ENCODE measurements around the gene PARD3.
A peak's percentile ranks its signal among the peaks of the same experiment; 100 is the strongest.

DNA sequence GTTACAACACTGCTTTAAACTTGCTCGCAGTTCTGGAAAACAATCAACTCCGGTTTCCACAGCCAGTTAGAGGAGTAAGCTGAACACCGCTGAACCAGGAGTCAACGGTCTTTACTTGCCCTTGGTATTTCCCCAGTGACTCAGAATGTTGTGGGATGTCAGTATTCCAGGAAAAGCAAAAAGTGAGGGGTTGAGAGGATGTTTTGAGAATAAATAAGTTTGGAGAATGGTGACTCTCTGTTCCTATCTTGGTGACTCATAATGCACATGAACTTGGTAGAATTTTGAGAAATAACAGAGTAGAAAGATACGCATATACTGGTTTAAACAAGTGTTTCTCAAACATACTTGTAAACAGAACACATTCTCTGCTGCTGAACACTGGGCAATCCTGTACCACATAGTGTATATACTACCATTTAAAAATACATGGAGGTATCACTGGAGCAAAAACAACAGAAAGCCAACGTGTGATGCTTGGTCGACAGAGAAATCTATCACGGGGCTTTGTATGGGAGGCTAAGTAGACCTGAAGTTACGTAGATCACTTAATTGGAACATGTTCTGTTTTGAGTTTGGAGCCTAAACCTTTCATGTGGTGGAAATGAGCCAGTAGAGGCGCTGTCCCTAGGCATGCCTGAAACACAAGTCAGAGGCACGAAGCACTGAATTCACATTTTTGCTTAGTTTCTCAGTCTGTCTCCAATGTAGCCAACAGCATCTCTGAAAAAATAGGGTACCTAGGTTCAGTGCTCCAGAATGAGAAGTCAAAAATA is 534.3 kb downstream of the PARD3 start:
- TF ChIP-seq POLR2A (IDR thresholded peaks at IDR 0.05), result no peak
- TF ChIP-seq, protein P1, sequence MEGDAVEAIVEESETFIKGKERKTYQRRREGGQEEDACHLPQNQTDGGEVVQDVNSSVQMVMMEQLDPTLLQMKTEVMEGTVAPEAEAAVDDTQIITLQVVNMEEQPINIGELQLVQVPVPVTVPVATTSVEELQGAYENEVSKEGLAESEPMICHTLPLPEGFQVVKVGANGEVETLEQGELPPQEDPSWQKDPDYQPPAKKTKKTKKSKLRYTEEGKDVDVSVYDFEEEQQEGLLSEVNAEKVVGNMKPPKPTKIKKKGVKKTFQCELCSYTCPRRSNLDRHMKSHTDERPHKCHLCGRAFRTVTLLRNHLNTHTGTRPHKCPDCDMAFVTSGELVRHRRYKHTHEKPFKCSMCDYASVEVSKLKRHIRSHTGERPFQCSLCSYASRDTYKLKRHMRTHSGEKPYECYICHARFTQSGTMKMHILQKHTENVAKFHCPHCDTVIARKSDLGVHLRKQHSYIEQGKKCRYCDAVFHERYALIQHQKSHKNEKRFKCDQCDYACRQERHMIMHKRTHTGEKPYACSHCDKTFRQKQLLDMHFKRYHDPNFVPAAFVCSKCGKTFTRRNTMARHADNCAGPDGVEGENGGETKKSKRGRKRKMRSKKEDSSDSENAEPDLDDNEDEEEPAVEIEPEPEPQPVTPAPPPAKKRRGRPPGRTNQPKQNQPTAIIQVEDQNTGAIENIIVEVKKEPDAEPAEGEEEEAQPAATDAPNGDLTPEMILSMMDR (IDR thresholded peaks at IDR 0.05), result no peak
- TF ChIP-seq POLR2AphosphoS5 (IDR thresholded peaks at IDR 0.05), result peak; percentile 13 to 54
